ENCODE results near the gene CTNND1. TPM values are rescaled to one million over a fixed set of nuclear protein-coding genes. Genes with fewer than 3 reads are reported as not detected.

The CTNND1 gene
- total RNA-seq, 4 donors from 2014 or later = 85.5 to 174 (median 105) TPM

DNA sequence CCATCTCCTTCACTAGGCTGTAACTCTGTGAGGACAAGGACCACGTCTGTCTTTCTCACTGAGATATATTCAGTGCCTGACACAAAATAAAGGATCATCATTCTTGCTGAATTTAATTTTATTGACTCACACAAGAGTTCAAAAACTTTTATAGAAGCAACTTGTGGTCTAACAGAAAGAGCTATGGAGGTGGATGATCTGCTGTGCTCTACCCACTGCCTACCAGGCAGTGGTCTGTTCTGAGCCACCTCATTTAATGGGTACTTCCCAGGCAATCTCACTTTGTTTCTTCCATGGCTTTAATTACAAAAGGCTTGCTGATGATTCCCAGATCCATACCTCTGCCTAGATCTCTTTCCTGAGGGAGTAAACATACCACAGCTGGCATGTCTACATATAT lies 14.7 kb upstream of the CTNND1 start:
- TF ChIP-seq, protein P1, sequence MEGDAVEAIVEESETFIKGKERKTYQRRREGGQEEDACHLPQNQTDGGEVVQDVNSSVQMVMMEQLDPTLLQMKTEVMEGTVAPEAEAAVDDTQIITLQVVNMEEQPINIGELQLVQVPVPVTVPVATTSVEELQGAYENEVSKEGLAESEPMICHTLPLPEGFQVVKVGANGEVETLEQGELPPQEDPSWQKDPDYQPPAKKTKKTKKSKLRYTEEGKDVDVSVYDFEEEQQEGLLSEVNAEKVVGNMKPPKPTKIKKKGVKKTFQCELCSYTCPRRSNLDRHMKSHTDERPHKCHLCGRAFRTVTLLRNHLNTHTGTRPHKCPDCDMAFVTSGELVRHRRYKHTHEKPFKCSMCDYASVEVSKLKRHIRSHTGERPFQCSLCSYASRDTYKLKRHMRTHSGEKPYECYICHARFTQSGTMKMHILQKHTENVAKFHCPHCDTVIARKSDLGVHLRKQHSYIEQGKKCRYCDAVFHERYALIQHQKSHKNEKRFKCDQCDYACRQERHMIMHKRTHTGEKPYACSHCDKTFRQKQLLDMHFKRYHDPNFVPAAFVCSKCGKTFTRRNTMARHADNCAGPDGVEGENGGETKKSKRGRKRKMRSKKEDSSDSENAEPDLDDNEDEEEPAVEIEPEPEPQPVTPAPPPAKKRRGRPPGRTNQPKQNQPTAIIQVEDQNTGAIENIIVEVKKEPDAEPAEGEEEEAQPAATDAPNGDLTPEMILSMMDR (IDR thresholded peaks at IDR 0.05) = no peak
- ATAC-seq (ENCODE audit: low FRiP score) (no peak), DNase-seq (ENCODE audit: low spot score) (no peak)

DNA sequence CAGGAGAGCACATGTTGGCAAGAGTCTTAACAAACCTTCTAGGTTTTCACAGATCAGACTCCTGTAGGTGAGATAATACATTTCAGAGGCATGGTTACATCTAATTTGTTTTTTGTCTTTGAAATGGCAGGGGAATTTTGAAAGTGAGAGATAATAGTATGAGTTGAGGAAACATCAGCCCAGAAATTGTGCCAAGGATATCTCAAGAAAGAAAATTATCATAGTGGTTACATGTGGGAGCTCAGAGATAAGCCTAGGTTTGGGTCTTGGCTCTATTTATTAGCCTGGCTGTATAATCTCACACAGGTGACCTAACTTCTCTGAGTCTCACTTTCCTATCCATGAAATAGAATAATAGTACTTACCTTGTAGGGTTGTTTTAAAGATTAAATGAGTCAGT lies 10.4 kb upstream of the CTNND1 start:
- TF ChIP-seq, protein P1 (IDR thresholded peaks at IDR 0.05) = no peak
- no peak for ATAC-seq (ENCODE audit: low FRiP score)
- no peak for DNase-seq (ENCODE audit: low spot score)

DNA sequence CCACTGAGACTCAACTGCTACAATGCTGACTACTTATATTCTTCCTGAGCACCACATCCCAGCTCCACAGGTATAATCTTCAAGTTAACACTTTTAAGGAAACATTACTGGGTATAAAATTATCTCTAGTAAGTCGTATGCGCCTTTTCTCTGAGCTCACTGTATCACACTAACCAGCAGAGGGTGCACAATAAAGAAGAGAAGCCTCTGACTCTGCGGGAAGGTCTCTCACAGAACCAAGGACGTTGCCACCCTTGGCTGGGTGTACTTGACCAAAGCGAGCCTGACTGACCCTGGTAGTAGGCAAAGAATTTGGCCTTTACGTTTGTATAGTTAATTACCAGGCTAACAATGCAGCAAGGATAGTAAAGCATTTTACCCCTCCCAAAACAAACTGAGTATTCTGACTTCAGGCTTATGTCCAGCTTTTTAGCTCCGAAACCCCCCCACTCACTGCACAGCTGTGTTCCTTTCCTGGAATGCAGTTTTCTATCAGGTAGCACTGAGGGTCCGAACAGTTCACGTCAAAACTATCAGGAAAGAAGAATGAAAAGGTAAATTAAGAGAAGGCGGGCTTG lies 9.8 kb upstream of the CTNND1 start, which contains the start of gene BTBD18:
Gene BTBD18, minus strand, starts transcription at position 144 of the 578 bp plus-strand sequence. CDS start 631 bp downstream, outside the sequence.
- DNase-seq (ENCODE audit: low spot score) (no peak), ATAC-seq (ENCODE audit: low FRiP score) (no peak)
- TF ChIP-seq, protein P1 (IDR thresholded peaks at IDR 0.05) = no peak

- TF ChIP-seq, protein P1 (IDR thresholded peaks at IDR 0.05) = no peak
- DNase-seq (ENCODE audit: low spot score) (no peak), ATAC-seq (ENCODE audit: low FRiP score) (no peak)
Observed at GRCh38 chr11:57752954-57753353, 8.6 kb upstream of the CTNND1 start.

GRCh38 chr11:57758174-57758573 lies 3.4 kb upstream of the CTNND1 start:
- ATAC-seq (ENCODE audit: low FRiP score) (no peak), DNase-seq (ENCODE audit: low spot score) (no peak)
- TF ChIP-seq, protein P1 (IDR thresholded peaks at IDR 0.05) = no peak

DNA sequence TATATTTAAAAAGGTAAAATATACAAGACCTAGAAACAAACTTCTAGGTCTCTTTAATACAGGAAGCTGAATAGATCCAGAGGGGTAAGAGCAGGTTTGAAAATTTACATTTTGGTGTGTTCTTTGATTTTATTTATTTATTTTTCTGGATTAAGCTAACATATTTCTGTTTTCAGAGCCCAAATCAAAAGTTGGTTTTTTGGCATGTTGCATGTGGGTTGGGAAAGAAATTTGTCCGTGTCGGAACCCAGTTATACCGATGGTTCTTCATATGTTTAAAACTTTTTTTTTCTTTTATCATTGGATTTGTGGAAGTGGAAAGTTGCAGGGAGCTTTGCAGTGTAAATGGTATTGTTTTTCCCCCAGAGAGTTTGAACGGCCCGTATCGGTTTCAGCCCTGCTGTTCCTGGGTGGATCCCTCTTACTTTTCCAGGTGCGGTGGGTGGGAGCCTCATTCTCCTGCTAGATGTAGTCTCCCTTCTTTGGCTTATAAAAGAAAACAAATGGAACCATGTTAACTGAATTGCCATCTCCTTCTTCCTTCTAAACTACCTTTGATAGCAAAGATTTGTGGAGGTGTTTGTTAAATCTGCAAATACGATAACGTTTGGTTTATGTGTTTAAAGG lies 746 bp downstream of the CTNND1 start:
- no peak for DNase-seq (ENCODE audit: low spot score)
- ATAC-seq (ENCODE audit: low FRiP score) = no peak
- TF ChIP-seq, protein P1 (IDR thresholded peaks at IDR 0.05) = no peak

DNA sequence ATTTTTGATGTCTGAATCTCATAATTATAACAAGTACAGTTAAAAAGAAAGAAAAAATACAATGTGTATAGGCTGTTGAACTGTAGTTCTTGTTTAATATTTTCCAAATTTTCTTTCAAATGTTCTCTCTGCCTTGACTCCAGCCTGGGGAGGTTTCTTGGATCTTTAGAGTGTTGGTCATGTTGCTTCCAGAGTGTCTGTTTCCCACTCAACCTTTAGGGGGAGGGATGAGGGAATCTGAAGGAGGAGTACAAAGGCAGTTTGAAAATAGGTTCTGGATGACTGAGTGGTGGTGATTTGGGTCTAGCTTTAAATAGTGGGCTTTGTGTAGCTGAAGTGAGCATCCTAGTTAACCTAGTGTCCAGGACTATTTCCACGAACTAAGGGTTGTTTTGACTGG lies 2.0 kb downstream of the CTNND1 start:
- TF ChIP-seq, protein P1 (IDR thresholded peaks at IDR 0.05) = no peak

More for the DNA sequence above, 2.0 kb downstream of the CTNND1 start:
- ATAC-seq (ENCODE audit: low FRiP score) = peak; percentile 49
- DNase-seq (ENCODE audit: low spot score) = no peak
